Measurements from ENCODE around the gene DGKH. TPM values are rescaled to one million over a fixed set of nuclear protein-coding genes. Genes with fewer than 3 reads are reported as not detected.

The DGKH gene
- total RNA-seq, 1 experiment from 2014 or later: 22.8 TPM

GRCh38 chr13:42190529-42190928, 142.1 kb downstream of the DGKH start:
- Histone ChIP-seq H3K4me1 (ENCODE audit: control insufficient read depth, insufficient read depth, low read length) (no peaks in the 10 kb centered on the region), H3K4me3 (ENCODE audit: low read depth in 2 of 2, low read length in 2 of 2) (no peak overlapping the region), H3K27ac (ENCODE audit: low read length) (no peak overlapping the region), H3K9me3 (ENCODE audit: control insufficient read depth, insufficient read depth, low read depth, low read length) (no peaks in the 10 kb centered on the region), H3K27me3 (ENCODE audit: control insufficient read depth, insufficient read depth, low read length) (no peaks in the 10 kb centered on the region), H3K36me3 (ENCODE audit: control insufficient read depth, insufficient read depth, low read length) (peaks cover 15% of the 10 kb centered on the region; the same call in 1 of the 2 replicates)
- POLR2A ChIA-PET: no interaction called here
- ATAC-seq: no peak
- no TSS peak for BruUV-seq (replicated peaks)
- no peak for DNase-seq (ENCODE audit: low read depth, low spot score)
- in situ Hi-C loops (cut with HindIII; ENCODE audit: low pct_unique_long_range_greater_than_20kb, low sequenced_read_pairs): no loop called here
- TF ChIP-seq POLR2AphosphoS5 (IDR thresholded peaks at IDR 0.05; ENCODE audit: low read depth, low read length): no peak
- TF ChIP-seq TCF7L2 (IDR thresholded peaks at IDR 0.05; ENCODE audit: low read depth, low read length): no peak
- no peak for TF ChIP-seq SIN3A (IDR thresholded peaks at IDR 0.05; ENCODE audit: borderline replicate concordance, insufficient read depth, low read depth, low read length)
- TF ChIP-seq CTCF (IDR thresholded peaks at IDR 0.05): no peak
- TF ChIP-seq, protein P1, sequence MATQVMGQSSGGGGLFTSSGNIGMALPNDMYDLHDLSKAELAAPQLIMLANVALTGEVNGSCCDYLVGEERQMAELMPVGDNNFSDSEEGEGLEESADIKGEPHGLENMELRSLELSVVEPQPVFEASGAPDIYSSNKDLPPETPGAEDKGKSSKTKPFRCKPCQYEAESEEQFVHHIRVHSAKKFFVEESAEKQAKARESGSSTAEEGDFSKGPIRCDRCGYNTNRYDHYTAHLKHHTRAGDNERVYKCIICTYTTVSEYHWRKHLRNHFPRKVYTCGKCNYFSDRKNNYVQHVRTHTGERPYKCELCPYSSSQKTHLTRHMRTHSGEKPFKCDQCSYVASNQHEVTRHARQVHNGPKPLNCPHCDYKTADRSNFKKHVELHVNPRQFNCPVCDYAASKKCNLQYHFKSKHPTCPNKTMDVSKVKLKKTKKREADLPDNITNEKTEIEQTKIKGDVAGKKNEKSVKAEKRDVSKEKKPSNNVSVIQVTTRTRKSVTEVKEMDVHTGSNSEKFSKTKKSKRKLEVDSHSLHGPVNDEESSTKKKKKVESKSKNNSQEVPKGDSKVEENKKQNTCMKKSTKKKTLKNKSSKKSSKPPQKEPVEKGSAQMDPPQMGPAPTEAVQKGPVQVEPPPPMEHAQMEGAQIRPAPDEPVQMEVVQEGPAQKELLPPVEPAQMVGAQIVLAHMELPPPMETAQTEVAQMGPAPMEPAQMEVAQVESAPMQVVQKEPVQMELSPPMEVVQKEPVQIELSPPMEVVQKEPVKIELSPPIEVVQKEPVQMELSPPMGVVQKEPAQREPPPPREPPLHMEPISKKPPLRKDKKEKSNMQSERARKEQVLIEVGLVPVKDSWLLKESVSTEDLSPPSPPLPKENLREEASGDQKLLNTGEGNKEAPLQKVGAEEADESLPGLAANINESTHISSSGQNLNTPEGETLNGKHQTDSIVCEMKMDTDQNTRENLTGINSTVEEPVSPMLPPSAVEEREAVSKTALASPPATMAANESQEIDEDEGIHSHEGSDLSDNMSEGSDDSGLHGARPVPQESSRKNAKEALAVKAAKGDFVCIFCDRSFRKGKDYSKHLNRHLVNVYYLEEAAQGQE (IDR thresholded peaks at IDR 0.05; ENCODE audit: insufficient read depth in 1 of 2, low read depth in 2 of 2, low read length in 1 of 2): no peak
- CTCF ChIA-PET: no interaction called here
- intact Hi-C loops (cut with micrococcal nuclease; ENCODE audit: unreplicated experiment): no loop called here

GRCh38 chr13:42211704-42212464, 163.4 kb downstream of the DGKH start:
- ATAC-seq: no peak
- CTCF ChIA-PET: no interaction called here

More at GRCh38 chr13:42211704-42212464, 163.4 kb downstream of the DGKH start:
- peaks cover 11% of the 10 kb centered on the region for H3K36me3 ChIP-seq (ENCODE audit: control insufficient read depth, insufficient read depth, low read length)
- H3K4me3 ChIP-seq (ENCODE audit: low read depth in 2 of 2, low read length in 2 of 2): no peak overlapping the region
- H3K4me1 ChIP-seq (ENCODE audit: control insufficient read depth, insufficient read depth, low read length): no peaks in the 10 kb centered on the region
- no peak overlapping the region for H3K27ac ChIP-seq (ENCODE audit: low read length)
- H3K27me3 ChIP-seq (ENCODE audit: control insufficient read depth, insufficient read depth, low read length): no peaks in the 10 kb centered on the region
- TF ChIP-seq SIN3A (IDR thresholded peaks at IDR 0.05; ENCODE audit: borderline replicate concordance, insufficient read depth, low read depth, low read length) (no peak), CTCF (IDR thresholded peaks at IDR 0.05) (no peak), TCF7L2 (IDR thresholded peaks at IDR 0.05; ENCODE audit: low read depth, low read length) (no peak), POLR2AphosphoS5 (IDR thresholded peaks at IDR 0.05; ENCODE audit: low read depth, low read length) (no peak)
- TF ChIP-seq, protein P1 (IDR thresholded peaks at IDR 0.05; ENCODE audit: insufficient read depth in 1 of 2, low read depth in 2 of 2, low read length in 1 of 2): no peak
- in situ Hi-C loops (cut with HindIII; ENCODE audit: low pct_unique_long_range_greater_than_20kb, low sequenced_read_pairs) (no loop called here), intact Hi-C loops (cut with micrococcal nuclease; ENCODE audit: unreplicated experiment) (no loop called here)
- DNase-seq (ENCODE audit: low read depth, low spot score): no peak
- H3K9me3 ChIP-seq (ENCODE audit: control insufficient read depth, insufficient read depth, low read depth, low read length): no peaks in the 10 kb centered on the region
- BruUV-seq (replicated peaks): no TSS peak
- POLR2A ChIA-PET: interaction anchor here (0.5 kb wide), 1 partner anchor 37 kb away, joined by 3 read pairs; no protein-coding TSS in a partner anchor
